GM13977 (cell line): Measurements from ENCODE around the gene SV2C.
"Not testable (repeated sequence)": the region's sequence is repeated elsewhere in the genome, so short reads cannot be mapped to it uniquely, and the experiment has no call there.

Source experiments
- DNase-seq: peaks from one replicate; pipeline ENCODE4 v3.0.0; 2012; ENCODE audit warnings: low spot score
- in situ Hi-C: fragments of 300-500 bp; cut with MboI; formaldehyde crosslinking; loops from one replicate; pipeline ENCODE4 v1.12.0; 2022; ENCODE audit warnings: low sequenced_read_pairs, low pct_unique_long_range_greater_than_20kb, mixed read lengths, inconsistent platforms; ENCODE audit not compliant: unreplicated experiment
- TF ChIP-seq, protein P1 (sequence below): IDR thresholded peaks from 2 replicates; pipeline ENCODE4 v1.5.1; 2012; ENCODE audit warnings: mild to moderate bottlenecking, control low read depth; ENCODE audit not compliant: insufficient read depth; ENCODE audit errors: extremely low read depth, missing control alignments

Gene SV2C

DNA sequence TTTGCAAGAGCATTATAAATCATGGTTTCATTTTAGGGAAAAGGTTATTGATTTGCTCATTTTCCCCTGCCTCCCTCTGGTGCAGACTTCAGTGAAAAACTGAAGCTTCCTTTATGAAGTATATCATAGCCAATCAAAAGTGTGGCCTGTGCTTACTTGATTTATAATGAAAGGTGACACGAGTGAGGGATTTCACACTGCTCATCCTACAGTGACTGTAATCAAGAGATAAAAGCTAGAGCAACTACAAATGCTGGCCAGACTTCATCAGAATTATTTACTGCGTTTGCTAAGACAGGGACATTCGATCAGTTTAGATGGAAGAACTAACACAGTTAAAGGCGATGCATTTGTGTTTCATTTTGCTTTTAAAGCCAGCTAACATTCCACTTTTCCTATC, 151.5 kb downstream of the SV2C start:
- TF ChIP-seq, protein P1, sequence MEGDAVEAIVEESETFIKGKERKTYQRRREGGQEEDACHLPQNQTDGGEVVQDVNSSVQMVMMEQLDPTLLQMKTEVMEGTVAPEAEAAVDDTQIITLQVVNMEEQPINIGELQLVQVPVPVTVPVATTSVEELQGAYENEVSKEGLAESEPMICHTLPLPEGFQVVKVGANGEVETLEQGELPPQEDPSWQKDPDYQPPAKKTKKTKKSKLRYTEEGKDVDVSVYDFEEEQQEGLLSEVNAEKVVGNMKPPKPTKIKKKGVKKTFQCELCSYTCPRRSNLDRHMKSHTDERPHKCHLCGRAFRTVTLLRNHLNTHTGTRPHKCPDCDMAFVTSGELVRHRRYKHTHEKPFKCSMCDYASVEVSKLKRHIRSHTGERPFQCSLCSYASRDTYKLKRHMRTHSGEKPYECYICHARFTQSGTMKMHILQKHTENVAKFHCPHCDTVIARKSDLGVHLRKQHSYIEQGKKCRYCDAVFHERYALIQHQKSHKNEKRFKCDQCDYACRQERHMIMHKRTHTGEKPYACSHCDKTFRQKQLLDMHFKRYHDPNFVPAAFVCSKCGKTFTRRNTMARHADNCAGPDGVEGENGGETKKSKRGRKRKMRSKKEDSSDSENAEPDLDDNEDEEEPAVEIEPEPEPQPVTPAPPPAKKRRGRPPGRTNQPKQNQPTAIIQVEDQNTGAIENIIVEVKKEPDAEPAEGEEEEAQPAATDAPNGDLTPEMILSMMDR = no peak
- in situ Hi-C loops = no loop called here
- no peak for DNase-seq

DNA sequence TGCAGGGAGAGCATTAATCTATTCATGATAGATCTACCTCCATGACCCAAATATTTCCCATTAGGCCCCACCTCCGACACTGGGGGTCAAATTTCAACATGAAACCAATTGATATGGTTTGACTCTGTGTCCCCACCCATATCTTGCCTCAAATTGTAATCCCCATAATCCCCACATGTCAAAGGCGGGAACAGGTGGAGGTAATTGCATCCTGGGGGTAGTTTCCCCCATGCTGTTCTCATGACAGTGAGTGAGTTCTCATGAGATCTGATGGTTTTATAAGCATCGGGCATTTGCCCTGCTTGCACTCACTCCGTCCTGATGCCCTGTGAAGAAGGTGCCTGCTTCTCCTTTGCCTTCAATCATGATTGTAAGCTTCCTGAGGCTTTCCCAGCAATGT, 153.5 kb downstream of the SV2C start:
- TF ChIP-seq, protein P1 = no peak
- in situ Hi-C loops = no loop called here
- no peak for DNase-seq

DNA sequence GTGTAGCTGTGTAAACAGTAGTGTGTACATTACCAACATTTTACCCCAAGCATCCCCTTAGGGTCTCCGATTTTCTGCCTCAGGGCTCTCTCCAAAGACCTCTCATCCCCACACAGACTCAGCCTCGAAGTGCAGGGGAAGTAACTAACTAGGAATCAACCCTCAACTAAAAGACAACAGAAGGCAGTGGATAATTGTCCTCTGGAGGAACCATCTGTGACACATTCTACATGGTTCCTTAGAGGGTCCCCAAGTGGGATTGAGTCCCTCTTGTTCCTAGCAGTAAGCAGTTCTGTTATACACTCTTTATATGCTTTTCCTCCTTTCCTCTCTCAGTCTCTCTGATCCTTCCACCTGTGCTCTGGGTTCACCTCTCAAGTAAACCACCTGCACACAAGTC, 157.2 kb downstream of the SV2C start:
- no peak for DNase-seq
- TF ChIP-seq, protein P1 = no peak
- in situ Hi-C loops = no loop called here

GRCh38 chr5:76242155-76242554, 159.0 kb downstream of the SV2C start:
- in situ Hi-C loops, DNase-seq: not testable (repeated sequence)

GRCh38 chr5:76245590-76245989, 162.4 kb downstream of the SV2C start:
- TF ChIP-seq, protein P1 = no peak
- in situ Hi-C loops = no loop called here
- no peak for DNase-seq

- TF ChIP-seq, protein P1 = no peak
- no peak for DNase-seq
- in situ Hi-C loops = no loop called here
These were observed 166.4 kb downstream of the SV2C start for GRCh38 chr5:76249621-76250020.

DNA sequence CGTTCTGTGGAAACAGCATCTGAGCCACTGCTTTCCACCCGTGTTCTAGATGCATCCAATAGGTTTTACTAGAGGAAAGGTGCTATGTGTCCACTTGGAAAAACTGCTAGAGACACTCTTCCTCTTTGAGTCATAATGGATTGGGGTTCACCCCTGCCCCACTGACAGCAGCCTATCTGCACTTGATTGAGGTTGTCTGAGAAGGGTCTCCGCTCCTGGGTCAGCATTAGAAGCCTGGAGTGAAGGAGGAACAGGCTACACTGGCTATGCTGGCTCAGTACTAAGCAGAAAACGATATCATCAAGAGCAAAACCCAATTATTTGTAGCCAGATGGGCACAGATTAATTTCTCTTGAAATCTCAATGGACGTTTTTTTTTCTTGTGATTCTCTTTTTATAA, 167.3 kb downstream of the SV2C start:
- in situ Hi-C loops = no loop called here
- TF ChIP-seq, protein P1 = no peak
- DNase-seq = no peak
